K562 (cell line): ENCODE measurements around the gene NUF2. TPM values are rescaled to one million over a fixed set of nuclear protein-coding genes. Genes with fewer than 3 reads are reported as not detected.

Experiments used
- BRF1 ChIP-seq: IDR thresholded peaks from 3 replicates; pipeline ENCODE4 v1.6.1; 2011; ENCODE audit warnings: borderline replicate concordance, mild to moderate bottlenecking; ENCODE audit not compliant: insufficient read length; ENCODE audit errors: extremely low read depth
- CBX3 ChIP-seq, 2 experiments: IDR thresholded peaks; 1 replicate in 1 of 2; 2 replicates in 1 of 2; pipeline ENCODE4 v1.6.1; 2012; ENCODE audit warnings: inconsistent platforms in 2 of 2, low read length in 2 of 2, borderline replicate concordance in 1 of 2, control low read depth in 1 of 2
- EP400 ChIP-seq: fragments of 450-650 bp; IDR thresholded peaks from 2 replicates; pipeline ENCODE4 v1.6.1; 2017; ENCODE audit warnings: antibody characterized with exemption, mild to moderate bottlenecking, moderate library complexity
- FOXJ2 ChIP-seq: fragments of 200-800 bp; sonication (Bioruptor generic); IDR thresholded peaks from 2 replicates; pipeline ENCODE4 v1.6.1; 2016; ENCODE audit warnings: missing genetic modification characterization, missing compliant biosample characterization
- IRF2 ChIP-seq: sonication (generic); formaldehyde crosslinking; IDR thresholded peaks from 2 replicates; pipeline ENCODE4 v1.8.1; 2022; ENCODE audit warnings: mild to moderate bottlenecking, missing genetic modification reagents
- NFIC ChIP-seq: fragments of 450-650 bp; IDR thresholded peaks from 2 replicates; pipeline ENCODE4 v1.6.1; 2017; ENCODE audit warnings: mild to moderate bottlenecking, inconsistent platforms
- SAP30 ChIP-seq: fragments of 200-600 bp; sonication (generic); IDR thresholded peaks from 2 replicates; pipeline ENCODE4 v1.6.1; 2012; ENCODE audit warnings: borderline replicate concordance, low read depth, mild to moderate bottlenecking, moderate library complexity, low read length, control low read depth, inconsistent platforms; ENCODE audit not compliant: insufficient read depth, poor library complexity, severe bottlenecking
- SREBF1 ChIP-seq: fragments of 150-350 bp; IDR thresholded peaks from 2 replicates; pipeline ENCODE4 v1.6.1; 2014; ENCODE audit warnings: antibody characterized with exemption, low read depth, low read length, borderline replicate concordance
- TARDBP ChIP-seq: fragments of 450-650 bp; IDR thresholded peaks from 2 replicates; pipeline ENCODE4 v1.6.1; 2016
- TFAM ChIP-seq: fragments of 250-450 bp; sonication (Bioruptor Pico); conservative IDR thresholded peaks from 2 replicates; pipeline ENCODE4 v1.5.0; 2021; ENCODE audit warnings: mild to moderate bottlenecking, moderate library complexity
- ZNF764 ChIP-seq: fragments of 250-450 bp; sonication (Bioruptor Pico); IDR thresholded peaks from 2 replicates; pipeline ENCODE4 v1.4.0; 2020; ENCODE audit warnings: low read depth, mild to moderate bottlenecking, moderate library complexity
- polyA plus RNA-seq, 8 experiments: library from polyadenylated mRNA; depleted of rRNA in 4 of 8; stranded (reverse) in 5 of 8; unstranded in 3 of 8; fragments of >200 nt; fragmentation: Nextera tagmentation in 2 of 8; fragmentation: Illumina TruSeq in 1 of 8; extraction: Ambion mirVana in 2 of 8; extraction: Trizol in 1 of 8; gene quantifications; 2 replicates each; pipeline versions ENCODE4 v1.2.1 to v1.2.3, GENCODE V29; 2011 to 2014; ENCODE audit warnings: inconsistent platforms in 1 of 8, missing spikeins in 1 of 8
- total RNA-seq, 7 experiments: library from RNA; depleted of rRNA in 6 of 7; stranded (reverse); fragments of >200 nt in 6 of 7; fragmentation: Illumina TruSeq in 2 of 7; extraction: Trizol in 2 of 7; gene quantifications; 2 replicates each; pipeline versions ENCODE4 v1.2.1 to v1.2.3, GENCODE V29; 2011 to 2021; ENCODE audit warnings: low replicate concordance in 1 of 7
- TF ChIP-seq, protein P1 (sequence below): sonication (generic); formaldehyde crosslinking; IDR thresholded peaks from 2 replicates; pipeline ENCODE4 v1.8.0; 2023; ENCODE audit warnings: missing genetic modification reagents, mild to moderate bottlenecking, borderline replicate concordance
- TF ChIP-seq, protein P2 (sequence below): fragments of 450-650 bp; IDR thresholded peaks from 2 replicates; pipeline ENCODE4 v1.6.1; 2017; ENCODE audit warnings: antibody characterized with exemption
- TF ChIP-seq, protein P3 (sequence below): fragments of 250-450 bp; sonication (Bioruptor Pico); IDR thresholded peaks from 2 replicates; pipeline ENCODE4 v1.5.0; 2020; ENCODE audit warnings: mild to moderate bottlenecking
- TF ChIP-seq, protein P4 (sequence below): fragments of 450-650 bp; formaldehyde crosslinking; IDR thresholded peaks from 2 replicates; pipeline ENCODE4 v1.4.0; 2020; ENCODE audit warnings: mild to moderate bottlenecking, moderate library complexity

Gene NUF2
- total and polyA plus RNA-seq, 9 of the 15 experiments (the other 6 are each of a cell fraction or from before 2014, with no cell fraction given): 42.5 to 90.0 (median 60.3) TPM

DNA sequence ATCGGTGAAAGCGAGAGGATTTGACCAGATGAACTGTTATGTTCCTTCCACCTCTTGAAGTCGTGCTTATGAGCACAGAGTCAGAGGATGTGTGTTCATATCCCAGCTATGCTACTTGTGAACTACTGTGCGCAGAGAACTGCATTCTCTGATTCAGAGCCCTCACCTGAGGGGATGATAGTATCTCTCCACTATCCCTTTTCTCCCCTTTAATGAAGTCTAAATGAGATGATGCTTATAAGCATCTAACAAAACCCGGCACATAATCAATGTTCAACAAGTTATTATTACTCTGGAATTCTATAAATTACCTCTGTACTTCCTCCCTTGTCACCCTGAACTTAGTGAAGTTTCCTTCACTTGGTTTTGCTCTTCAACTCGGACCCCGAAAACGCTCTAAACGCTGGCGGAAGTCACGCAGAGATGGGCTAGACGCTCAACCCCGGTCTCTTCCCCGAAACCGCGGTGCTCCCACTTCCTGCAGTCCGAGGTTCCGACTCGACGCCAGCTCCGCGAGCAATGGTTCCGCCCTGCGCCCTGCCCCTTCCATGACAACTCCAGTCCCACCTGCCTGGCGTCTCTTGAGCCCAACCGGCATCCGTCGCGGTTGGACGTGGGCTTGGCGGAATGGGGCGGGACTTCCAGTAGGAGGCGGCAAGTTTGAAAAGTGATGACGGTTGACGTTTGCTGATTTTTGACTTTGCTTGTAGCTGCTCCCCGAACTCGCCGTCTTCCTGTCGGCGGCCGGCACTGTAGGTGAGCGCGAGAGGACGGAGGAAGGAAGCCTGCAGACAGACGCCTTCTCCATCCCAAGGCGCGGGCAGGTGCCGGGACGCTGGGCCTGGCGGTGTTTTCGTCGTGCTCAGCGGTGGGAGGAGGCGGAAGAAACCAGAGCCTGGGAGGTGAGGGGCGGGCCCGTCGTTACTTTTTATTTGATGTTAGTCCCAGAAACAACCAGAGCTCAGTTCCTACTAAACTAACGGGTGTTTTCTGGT lies at the start of gene NUF2 (continued):
- TF ChIP-seq SAP30 (peak; percentile 100), TFAM (CRISPR knock-in tag) (no peak), ZNF764 (0 out of 2 replicates have a peak, but pooled peaks have one; percentile 34), IRF2 (CRISPR knock-in tag) (no peak), FOXJ2 (tag) (peak; percentile 97), SREBF1 (peak; percentile 85), CBX3 (IDR thresholded peaks at IDR 0.05; ENCODE audit: borderline replicate concordance in 1 of 2, low read length in 2 of 2) (peak in 1 of 2 experiments; percentile 98; a peak in 2 of 3 replicates), TARDBP (peak; percentile 97), BRF1 (no peak), EP400 (peak; percentile 100), NFIC (peak; percentile 76)
- TF ChIP-seq, protein P1, sequence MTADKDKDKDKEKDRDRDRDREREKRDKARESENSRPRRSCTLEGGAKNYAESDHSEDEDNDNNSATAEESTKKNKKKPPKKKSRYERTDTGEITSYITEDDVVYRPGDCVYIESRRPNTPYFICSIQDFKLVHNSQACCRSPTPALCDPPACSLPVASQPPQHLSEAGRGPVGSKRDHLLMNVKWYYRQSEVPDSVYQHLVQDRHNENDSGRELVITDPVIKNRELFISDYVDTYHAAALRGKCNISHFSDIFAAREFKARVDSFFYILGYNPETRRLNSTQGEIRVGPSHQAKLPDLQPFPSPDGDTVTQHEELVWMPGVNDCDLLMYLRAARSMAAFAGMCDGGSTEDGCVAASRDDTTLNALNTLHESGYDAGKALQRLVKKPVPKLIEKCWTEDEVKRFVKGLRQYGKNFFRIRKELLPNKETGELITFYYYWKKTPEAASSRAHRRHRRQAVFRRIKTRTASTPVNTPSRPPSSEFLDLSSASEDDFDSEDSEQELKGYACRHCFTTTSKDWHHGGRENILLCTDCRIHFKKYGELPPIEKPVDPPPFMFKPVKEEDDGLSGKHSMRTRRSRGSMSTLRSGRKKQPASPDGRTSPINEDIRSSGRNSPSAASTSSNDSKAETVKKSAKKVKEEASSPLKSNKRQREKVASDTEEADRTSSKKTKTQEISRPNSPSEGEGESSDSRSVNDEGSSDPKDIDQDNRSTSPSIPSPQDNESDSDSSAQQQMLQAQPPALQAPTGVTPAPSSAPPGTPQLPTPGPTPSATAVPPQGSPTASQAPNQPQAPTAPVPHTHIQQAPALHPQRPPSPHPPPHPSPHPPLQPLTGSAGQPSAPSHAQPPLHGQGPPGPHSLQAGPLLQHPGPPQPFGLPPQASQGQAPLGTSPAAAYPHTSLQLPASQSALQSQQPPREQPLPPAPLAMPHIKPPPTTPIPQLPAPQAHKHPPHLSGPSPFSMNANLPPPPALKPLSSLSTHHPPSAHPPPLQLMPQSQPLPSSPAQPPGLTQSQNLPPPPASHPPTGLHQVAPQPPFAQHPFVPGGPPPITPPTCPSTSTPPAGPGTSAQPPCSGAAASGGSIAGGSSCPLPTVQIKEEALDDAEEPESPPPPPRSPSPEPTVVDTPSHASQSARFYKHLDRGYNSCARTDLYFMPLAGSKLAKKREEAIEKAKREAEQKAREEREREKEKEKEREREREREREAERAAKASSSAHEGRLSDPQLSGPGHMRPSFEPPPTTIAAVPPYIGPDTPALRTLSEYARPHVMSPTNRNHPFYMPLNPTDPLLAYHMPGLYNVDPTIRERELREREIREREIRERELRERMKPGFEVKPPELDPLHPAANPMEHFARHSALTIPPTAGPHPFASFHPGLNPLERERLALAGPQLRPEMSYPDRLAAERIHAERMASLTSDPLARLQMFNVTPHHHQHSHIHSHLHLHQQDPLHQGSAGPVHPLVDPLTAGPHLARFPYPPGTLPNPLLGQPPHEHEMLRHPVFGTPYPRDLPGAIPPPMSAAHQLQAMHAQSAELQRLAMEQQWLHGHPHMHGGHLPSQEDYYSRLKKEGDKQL (CRISPR knock-in tag): no peak; the same call in 1 of the 2 replicates
- TF ChIP-seq, protein P2, sequence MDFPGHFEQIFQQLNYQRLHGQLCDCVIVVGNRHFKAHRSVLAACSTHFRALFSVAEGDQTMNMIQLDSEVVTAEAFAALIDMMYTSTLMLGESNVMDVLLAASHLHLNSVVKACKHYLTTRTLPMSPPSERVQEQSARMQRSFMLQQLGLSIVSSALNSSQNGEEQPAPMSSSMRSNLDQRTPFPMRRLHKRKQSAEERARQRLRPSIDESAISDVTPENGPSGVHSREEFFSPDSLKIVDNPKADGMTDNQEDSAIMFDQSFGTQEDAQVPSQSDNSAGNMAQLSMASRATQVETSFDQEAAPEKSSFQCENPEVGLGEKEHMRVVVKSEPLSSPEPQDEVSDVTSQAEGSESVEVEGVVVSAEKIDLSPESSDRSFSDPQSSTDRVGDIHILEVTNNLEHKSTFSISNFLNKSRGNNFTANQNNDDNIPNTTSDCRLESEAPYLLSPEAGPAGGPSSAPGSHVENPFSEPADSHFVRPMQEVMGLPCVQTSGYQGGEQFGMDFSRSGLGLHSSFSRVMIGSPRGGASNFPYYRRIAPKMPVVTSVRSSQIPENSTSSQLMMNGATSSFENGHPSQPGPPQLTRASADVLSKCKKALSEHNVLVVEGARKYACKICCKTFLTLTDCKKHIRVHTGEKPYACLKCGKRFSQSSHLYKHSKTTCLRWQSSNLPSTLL: no peak
- TF ChIP-seq, protein P3, sequence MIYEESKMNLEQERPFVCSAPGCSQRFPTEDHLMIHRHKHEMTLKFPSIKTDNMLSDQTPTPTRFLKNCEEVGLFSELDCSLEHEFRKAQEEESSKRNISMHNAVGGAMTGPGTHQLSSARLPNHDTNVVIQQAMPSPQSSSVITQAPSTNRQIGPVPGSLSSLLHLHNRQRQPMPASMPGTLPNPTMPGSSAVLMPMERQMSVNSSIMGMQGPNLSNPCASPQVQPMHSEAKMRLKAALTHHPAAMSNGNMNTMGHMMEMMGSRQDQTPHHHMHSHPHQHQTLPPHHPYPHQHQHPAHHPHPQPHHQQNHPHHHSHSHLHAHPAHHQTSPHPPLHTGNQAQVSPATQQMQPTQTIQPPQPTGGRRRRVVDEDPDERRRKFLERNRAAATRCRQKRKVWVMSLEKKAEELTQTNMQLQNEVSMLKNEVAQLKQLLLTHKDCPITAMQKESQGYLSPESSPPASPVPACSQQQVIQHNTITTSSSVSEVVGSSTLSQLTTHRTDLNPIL (CRISPR knock-in tag): peak; percentile 72; the same call in 1 of the 2 replicates
- TF ChIP-seq, protein P4, sequence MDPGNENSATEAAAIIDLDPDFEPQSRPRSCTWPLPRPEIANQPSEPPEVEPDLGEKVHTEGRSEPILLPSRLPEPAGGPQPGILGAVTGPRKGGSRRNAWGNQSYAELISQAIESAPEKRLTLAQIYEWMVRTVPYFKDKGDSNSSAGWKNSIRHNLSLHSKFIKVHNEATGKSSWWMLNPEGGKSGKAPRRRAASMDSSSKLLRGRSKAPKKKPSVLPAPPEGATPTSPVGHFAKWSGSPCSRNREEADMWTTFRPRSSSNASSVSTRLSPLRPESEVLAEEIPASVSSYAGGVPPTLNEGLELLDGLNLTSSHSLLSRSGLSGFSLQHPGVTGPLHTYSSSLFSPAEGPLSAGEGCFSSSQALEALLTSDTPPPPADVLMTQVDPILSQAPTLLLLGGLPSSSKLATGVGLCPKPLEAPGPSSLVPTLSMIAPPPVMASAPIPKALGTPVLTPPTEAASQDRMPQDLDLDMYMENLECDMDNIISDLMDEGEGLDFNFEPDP (CRISPR knock-in tag): 0 out of 2 replicates have a peak, but pooled peaks have one; percentile 53
